Omental fat pad (tissue), 4 donors: Measurements from ENCODE around the gene EVC2. TPM values are rescaled to one million over a fixed set of nuclear protein-coding genes. Genes with fewer than 3 reads are reported as not detected.

Experiments
- ATAC-seq: fragments of 150-250 bp; one replicate; pipeline ENCODE4 v1.9.1; 2016; ENCODE audit warnings: mild to moderate bottlenecking, moderate library complexity; ENCODE audit not compliant: low FRiP score
- DNase-seq: peaks from one replicate; pipeline ENCODE4 v3.0.0-alpha.2; 2019; ENCODE audit warnings: low spot score
- total RNA-seq, 4 donors: library from RNA; depleted of rRNA; stranded (reverse); fragments of >200 nt; gene quantifications; one replicate each; pipeline ENCODE4 v1.1.0, GENCODE V29; 2016
- TF ChIP-seq, protein P1 (sequence below), 3 donors: fragments of 450-650 bp; IDR thresholded peaks; one replicate each; pipeline ENCODE4 v1.5.1; 2016 to 2017; ENCODE audit warnings: antibody characterized with exemption in 3 of 3, mild to moderate bottlenecking in 3 of 3, moderate library complexity in 2 of 3

EVC2 gene
- total RNA-seq, 4 donors from 2014 or later, result 4.8 to 20.2 (median 12.5) TPM

DNA sequence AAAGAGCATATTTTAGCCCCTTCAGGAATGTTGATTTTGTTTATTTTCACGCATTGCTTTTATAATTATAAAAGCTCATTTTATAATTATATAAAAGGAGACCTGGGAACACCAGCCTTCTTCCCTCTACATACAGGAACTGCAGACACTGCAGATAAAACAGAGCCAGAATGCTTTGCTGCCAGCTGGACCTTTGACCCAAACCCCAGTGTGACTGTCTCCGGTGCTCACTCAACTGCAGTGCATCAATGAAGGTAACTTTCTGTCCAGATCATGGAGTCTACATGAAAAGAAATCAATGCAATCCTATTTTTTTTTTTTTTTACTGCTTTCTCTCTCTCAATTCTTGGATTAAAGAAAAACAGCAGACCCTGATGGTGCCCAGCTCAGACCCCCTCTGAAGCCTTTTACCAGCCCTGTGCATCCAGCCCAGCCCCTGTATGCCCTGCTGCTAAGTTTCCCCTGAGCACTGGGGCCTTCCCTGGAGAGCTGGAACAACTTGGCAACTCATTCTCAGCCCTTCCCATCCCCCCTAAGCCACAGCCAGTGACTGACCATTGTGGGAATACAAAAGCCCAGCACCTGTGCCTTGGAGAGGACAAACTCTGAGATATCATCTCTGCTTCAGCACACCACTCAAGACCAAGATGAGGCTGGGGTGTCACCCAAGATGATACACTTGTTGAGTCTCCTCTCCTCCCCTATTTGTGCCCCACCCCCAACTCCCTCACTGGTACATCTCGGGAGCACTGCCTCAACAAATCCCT is 182.1 kb downstream of the EVC2 start:
- no peak for ATAC-seq
- no peak for DNase-seq
- TF ChIP-seq, protein P1, sequence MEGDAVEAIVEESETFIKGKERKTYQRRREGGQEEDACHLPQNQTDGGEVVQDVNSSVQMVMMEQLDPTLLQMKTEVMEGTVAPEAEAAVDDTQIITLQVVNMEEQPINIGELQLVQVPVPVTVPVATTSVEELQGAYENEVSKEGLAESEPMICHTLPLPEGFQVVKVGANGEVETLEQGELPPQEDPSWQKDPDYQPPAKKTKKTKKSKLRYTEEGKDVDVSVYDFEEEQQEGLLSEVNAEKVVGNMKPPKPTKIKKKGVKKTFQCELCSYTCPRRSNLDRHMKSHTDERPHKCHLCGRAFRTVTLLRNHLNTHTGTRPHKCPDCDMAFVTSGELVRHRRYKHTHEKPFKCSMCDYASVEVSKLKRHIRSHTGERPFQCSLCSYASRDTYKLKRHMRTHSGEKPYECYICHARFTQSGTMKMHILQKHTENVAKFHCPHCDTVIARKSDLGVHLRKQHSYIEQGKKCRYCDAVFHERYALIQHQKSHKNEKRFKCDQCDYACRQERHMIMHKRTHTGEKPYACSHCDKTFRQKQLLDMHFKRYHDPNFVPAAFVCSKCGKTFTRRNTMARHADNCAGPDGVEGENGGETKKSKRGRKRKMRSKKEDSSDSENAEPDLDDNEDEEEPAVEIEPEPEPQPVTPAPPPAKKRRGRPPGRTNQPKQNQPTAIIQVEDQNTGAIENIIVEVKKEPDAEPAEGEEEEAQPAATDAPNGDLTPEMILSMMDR (IDR thresholded peaks at IDR 0.05), result no peak

DNA sequence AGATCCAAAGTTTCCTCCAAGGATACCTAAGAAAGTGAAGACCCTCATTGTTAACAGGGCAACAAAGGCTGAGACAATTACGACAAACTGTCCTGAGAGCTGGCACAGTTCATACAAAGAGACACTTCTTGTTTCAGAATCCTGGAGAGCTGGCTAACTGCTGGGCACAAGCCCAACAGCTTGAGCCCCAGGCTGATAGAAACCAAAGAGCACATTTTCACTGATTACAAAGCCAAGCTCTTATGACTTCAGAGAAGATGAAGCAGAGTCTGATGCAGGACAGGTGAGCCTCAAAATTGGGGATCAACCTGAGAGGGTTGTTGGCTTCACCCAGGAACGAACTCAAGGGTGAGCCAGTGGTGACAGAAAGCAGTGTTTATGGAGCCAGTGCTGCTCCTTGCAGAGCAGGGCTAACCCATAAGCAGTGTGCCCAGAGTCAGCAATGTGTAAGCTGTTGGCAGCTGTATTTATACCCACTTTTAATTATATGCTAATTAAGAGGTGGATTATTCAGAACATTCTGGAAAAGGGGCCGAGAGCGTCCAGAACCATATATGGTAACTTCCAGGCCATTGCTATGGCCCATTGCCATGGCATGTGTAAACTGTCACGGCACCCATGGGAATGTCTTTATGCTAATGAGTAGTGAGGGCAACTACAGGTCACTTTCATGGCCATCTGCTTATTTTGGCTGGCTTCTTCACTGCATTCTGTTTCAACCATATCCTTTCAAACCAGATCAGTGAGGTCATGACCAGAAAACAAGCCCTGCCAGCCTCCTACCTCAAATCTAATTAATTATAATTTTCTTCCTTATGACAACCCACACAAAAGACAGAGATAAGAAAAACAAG is 183.7 kb downstream of the EVC2 start:
- TF ChIP-seq, protein P1 (IDR thresholded peaks at IDR 0.05), result no peak
- ATAC-seq (no peak), DNase-seq (no peak)

DNA sequence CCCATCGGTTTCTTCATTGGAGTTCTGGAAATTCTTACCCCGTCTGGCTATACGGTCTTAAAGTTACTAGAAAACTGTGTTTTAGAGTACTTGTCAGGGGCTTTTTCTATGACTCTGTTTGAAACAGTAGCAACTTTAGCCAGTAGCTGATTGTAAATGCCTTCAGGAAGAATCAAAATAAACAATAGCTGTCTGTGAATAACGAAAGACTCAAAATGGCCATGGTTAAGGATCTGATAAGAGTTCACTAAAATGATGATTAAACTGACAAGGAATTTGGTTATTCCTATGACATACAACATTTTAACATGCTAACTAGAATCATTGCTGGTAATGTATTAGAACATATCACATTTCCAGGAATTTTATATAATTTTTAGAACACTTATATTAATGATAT is 191.0 kb downstream of the EVC2 start:
- no peak for ATAC-seq
- no peak for DNase-seq
- TF ChIP-seq, protein P1 (IDR thresholded peaks at IDR 0.05), result no peak

DNA sequence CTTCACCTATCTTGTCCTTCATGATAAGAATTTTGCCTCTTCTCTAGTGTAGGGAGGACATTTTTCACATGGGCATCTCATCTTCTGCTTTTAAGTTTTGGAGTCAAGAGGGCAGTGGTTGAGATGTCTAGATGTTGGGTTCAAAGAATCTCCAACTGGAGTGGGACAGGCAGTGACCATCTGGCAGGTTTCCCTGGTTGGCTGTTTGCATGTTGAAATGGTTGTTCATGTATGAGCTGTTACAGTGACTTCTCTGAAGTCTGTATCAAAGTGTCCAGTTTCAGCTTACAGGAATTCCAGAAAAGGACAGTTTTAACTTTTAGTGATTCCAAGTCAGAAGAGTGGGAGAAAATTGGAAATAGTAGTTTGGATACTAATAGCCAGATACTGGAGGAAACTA is 192.7 kb downstream of the EVC2 start:
- TF ChIP-seq, protein P1 (IDR thresholded peaks at IDR 0.05), result no peak
- ATAC-seq (no peak), DNase-seq (no peak)

Other genes starting within 250 kb of the EVC2 start
- 10 to 100 TPM; 12.4 to 29.3 (median 17.6) TPM for gene EVC, start 2.6 kb upstream of the EVC2 start, total RNA-seq
- 1 to 10 TPM in 1 of 4 donors, under 1 TPM in 2, not detected in 1; 0.28 to 1.9 (median 0.44) TPM for gene CRMP1, start 184.5 kb upstream of the EVC2 start, total RNA-seq